K562 (cell line): ENCODE measurements around the gene TRIAP1. TPM values are rescaled to one million over a fixed set of nuclear protein-coding genes. Genes with fewer than 3 reads are reported as not detected.

Experiments used
- COPS2 ChIP-seq: fragments of 450-650 bp; conservative IDR thresholded peaks from 2 replicates; pipeline ENCODE4 v1.6.1; 2016; ENCODE audit warnings: mild to moderate bottlenecking, moderate library complexity
- EP300 ChIP-seq: IDR thresholded peaks from 2 replicates; pipeline ENCODE4 v1.6.1; 2012; ENCODE audit warnings: low read length, improper control_type of control experiment
- ESRRA ChIP-seq: fragments of 450-650 bp; IDR thresholded peaks from 2 replicates; pipeline ENCODE4 v1.6.1; 2014; ENCODE audit warnings: low read depth, mild to moderate bottlenecking, moderate library complexity, borderline replicate concordance
- GABPB1 ChIP-seq: sonication (generic); formaldehyde crosslinking; IDR thresholded peaks from 2 replicates; pipeline ENCODE4 v1.8.0; 2022; ENCODE audit warnings: mild to moderate bottlenecking, missing genetic modification reagents
- GTF2E2 ChIP-seq: fragments of 200-800 bp; sonication (Bioruptor generic); IDR thresholded peaks from 2 replicates; pipeline ENCODE4 v1.6.1; 2016; ENCODE audit warnings: missing genetic modification characterization, missing compliant biosample characterization
- NFE2 ChIP-seq: IDR thresholded peaks from 2 replicates; pipeline ENCODE4 v1.6.1; 2014; ENCODE audit warnings: antibody characterized with exemption, low read depth
- NR3C1 ChIP-seq: sonication (generic); formaldehyde crosslinking; IDR thresholded peaks from 2 replicates; pipeline ENCODE4 v1.8.1; 2022; ENCODE audit warnings: missing genetic modification reagents
- SPI1 ChIP-seq: IDR thresholded peaks from 2 replicates; pipeline ENCODE4 v1.6.1; 2011; ENCODE audit warnings: low read depth, low read length, control low read depth, borderline replicate concordance
- TAF15 ChIP-seq: fragments of 200-400 bp; formaldehyde crosslinking; IDR thresholded peaks from 2 replicates; pipeline ENCODE4 v1.6.1; 2017; ENCODE audit warnings: mild to moderate bottlenecking, low read depth, low read length, moderate library complexity
- TBP ChIP-seq: optimal IDR thresholded peaks from 2 replicates; pipeline ENCODE3; 2011; ENCODE audit warnings: low read depth, low read length, improper control_type of control experiment
- ZNF124 ChIP-seq: sonication (generic); formaldehyde crosslinking; IDR thresholded peaks from 2 replicates; pipeline ENCODE4 v1.8.1; 2022; ENCODE audit warnings: missing genetic modification reagents
- ZNF133 ChIP-seq: fragments of 250-450 bp; sonication (Bioruptor Pico); IDR thresholded peaks from 2 replicates; pipeline ENCODE4 v1.4.0; 2020; ENCODE audit warnings: mild to moderate bottlenecking
- ZNF764 ChIP-seq: fragments of 250-450 bp; sonication (Bioruptor Pico); IDR thresholded peaks from 2 replicates; pipeline ENCODE4 v1.4.0; 2020; ENCODE audit warnings: low read depth, mild to moderate bottlenecking, moderate library complexity
- polyA plus RNA-seq, 8 experiments: library from polyadenylated mRNA; depleted of rRNA in 4 of 8; stranded (reverse) in 5 of 8; unstranded in 3 of 8; fragments of >200 nt; fragmentation: Nextera tagmentation in 2 of 8; fragmentation: Illumina TruSeq in 1 of 8; extraction: Ambion mirVana in 2 of 8; extraction: Trizol in 1 of 8; gene quantifications; 2 replicates each; pipeline versions ENCODE4 v1.2.1 to v1.2.3, GENCODE V29; 2011 to 2014; ENCODE audit warnings: inconsistent platforms in 1 of 8, missing spikeins in 1 of 8
- total RNA-seq, 7 experiments: library from RNA; depleted of rRNA in 6 of 7; stranded (reverse); fragments of >200 nt in 6 of 7; fragmentation: Illumina TruSeq in 2 of 7; extraction: Trizol in 2 of 7; gene quantifications; 2 replicates each; pipeline versions ENCODE4 v1.2.1 to v1.2.3, GENCODE V29; 2011 to 2021; ENCODE audit warnings: low replicate concordance in 1 of 7
- TF ChIP-seq, protein P1 (sequence below): sonication (generic); formaldehyde crosslinking; IDR thresholded peaks from 2 replicates; pipeline ENCODE4 v1.8.1; 2023; ENCODE audit warnings: mild to moderate bottlenecking, missing genetic modification reagents
- TF ChIP-seq, protein P2 (sequence below): sonication (generic); formaldehyde crosslinking; IDR thresholded peaks from 2 replicates; pipeline ENCODE4 v1.8.0; 2023; ENCODE audit warnings: mild to moderate bottlenecking, missing genetic modification reagents
- TF ChIP-seq, protein P3 (sequence below): fragments of 250-450 bp; sonication (Bioruptor Pico); IDR thresholded peaks from 2 replicates; pipeline ENCODE4 v1.4.0; 2020
- TF ChIP-seq, protein P4 (sequence below): fragments of 200-400 bp; formaldehyde crosslinking; IDR thresholded peaks from 2 replicates; pipeline ENCODE4 v1.6.1; 2017; ENCODE audit warnings: mild to moderate bottlenecking, low read depth, low read length, moderate library complexity

The TRIAP1 gene
- total and polyA plus RNA-seq, 9 of the 15 experiments (the other 6 are each of a cell fraction or from before 2014, with no cell fraction given) = 37.3 to 354 (median 65.4) TPM

DNA sequence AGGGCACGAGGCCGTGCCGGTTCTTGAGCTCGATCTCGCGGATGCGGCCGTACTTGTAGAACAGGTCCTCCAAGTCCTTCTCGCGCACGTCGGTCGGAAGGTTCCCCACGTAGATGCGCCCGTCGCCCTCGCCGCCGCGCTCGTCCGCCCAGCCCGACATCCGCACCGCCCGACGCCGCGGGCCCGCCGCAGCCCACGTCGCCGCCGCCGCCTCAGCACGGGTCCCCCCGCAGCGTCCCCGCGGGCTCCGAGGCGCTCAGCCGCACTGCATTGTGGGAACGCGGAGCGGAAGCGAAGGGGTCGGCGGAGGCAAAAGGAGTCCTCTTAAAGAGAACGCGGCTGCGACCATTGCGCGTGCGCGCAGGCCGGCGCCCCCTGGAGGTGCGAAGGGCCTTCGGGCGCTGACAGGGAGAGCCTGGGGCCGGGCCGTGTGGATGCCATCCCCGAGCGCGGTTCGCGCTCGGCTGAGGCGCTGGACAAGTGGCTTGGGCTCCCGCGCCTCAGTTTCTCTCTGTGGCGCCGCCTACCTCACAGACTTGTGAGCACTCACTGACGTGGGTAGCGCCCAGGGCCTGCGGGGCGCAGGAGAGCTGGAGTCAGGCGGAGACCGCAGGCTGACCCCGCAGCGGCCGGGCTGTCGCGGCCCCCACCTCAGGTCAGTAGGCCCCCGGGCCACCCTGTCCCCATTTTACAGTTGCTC is 23.4 kb upstream of the TRIAP1 start, which contains the start of gene SRSF9 (continued):
- TF ChIP-seq, protein P1, sequence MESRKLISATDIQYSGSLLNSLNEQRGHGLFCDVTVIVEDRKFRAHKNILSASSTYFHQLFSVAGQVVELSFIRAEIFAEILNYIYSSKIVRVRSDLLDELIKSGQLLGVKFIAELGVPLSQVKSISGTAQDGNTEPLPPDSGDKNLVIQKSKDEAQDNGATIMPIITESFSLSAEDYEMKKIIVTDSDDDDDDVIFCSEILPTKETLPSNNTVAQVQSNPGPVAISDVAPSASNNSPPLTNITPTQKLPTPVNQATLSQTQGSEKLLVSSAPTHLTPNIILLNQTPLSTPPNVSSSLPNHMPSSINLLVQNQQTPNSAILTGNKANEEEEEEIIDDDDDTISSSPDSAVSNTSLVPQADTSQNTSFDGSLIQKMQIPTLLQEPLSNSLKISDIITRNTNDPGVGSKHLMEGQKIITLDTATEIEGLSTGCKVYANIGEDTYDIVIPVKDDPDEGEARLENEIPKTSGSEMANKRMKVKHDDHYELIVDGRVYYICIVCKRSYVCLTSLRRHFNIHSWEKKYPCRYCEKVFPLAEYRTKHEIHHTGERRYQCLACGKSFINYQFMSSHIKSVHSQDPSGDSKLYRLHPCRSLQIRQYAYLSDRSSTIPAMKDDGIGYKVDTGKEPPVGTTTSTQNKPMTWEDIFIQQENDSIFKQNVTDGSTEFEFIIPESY (CRISPR knock-in tag) = peak; percentile 68
- TF ChIP-seq, protein P2, sequence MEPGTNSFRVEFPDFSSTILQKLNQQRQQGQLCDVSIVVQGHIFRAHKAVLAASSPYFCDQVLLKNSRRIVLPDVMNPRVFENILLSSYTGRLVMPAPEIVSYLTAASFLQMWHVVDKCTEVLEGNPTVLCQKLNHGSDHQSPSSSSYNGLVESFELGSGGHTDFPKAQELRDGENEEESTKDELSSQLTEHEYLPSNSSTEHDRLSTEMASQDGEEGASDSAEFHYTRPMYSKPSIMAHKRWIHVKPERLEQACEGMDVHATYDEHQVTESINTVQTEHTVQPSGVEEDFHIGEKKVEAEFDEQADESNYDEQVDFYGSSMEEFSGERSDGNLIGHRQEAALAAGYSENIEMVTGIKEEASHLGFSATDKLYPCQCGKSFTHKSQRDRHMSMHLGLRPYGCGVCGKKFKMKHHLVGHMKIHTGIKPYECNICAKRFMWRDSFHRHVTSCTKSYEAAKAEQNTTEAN = no peak
- TF ChIP-seq ZNF764 (CRISPR knock-in tag) (peak; percentile 41; the same call in 1 of the 2 replicates), ESRRA (peak; percentile 73), EP300 (no peak), ZNF133 (CRISPR knock-in tag) (0 out of 2 replicates have a peak, but pooled peaks have one; percentile 12), ZNF124 (CRISPR knock-in tag) (no peak), COPS2 (no peak), NFE2 (no peak), NR3C1 (CRISPR knock-in tag) (no peak), GABPB1 (peak; percentile 72), SPI1 (0 out of 2 replicates have a peak, but pooled peaks have one; percentile 47), TAF15 (no peak), GTF2E2 (tag) (no peak), TBP (peak; percentile 71)
- TF ChIP-seq, protein P3, sequence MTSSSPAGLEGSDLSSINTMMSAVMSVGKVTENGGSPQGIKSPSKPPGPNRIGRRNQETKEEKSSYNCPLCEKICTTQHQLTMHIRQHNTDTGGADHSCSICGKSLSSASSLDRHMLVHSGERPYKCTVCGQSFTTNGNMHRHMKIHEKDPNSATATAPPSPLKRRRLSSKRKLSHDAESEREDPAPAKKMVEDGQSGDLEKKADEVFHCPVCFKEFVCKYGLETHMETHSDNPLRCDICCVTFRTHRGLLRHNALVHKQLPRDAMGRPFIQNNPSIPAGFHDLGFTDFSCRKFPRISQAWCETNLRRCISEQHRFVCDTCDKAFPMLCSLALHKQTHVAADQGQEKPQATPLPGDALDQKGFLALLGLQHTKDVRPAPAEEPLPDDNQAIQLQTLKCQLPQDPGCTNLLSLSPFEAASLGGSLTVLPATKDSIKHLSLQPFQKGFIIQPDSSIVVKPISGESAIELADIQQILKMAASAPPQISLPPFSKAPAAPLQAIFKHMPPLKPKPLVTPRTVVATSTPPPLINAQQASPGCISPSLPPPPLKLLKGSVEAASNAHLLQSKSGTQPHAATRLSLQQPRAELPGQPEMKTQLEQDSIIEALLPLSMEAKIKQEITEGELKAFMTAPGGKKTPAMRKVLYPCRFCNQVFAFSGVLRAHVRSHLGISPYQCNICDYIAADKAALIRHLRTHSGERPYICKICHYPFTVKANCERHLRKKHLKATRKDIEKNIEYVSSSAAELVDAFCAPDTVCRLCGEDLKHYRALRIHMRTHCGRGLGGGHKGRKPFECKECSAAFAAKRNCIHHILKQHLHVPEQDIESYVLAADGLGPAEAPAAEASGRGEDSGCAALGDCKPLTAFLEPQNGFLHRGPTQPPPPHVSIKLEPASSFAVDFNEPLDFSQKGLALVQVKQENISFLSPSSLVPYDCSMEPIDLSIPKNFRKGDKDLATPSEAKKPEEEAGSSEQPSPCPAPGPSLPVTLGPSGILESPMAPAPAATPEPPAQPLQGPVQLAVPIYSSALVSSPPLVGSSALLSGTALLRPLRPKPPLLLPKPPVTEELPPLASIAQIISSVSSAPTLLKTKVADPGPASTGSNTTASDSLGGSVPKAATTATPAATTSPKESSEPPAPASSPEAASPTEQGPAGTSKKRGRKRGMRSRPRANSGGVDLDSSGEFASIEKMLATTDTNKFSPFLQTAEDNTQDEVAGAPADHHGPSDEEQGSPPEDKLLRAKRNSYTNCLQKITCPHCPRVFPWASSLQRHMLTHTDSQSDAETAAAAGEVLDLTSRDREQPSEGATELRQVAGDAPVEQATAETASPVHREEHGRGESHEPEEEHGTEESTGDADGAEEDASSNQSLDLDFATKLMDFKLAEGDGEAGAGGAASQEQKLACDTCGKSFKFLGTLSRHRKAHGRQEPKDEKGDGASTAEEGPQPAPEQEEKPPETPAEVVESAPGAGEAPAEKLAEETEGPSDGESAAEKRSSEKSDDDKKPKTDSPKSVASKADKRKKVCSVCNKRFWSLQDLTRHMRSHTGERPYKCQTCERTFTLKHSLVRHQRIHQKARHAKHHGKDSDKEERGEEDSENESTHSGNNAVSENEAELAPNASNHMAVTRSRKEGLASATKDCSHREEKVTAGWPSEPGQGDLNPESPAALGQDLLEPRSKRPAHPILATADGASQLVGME (CRISPR knock-in tag) = 0 out of 2 replicates have a peak, but pooled peaks have one; percentile 62
- TF ChIP-seq, protein P4, sequence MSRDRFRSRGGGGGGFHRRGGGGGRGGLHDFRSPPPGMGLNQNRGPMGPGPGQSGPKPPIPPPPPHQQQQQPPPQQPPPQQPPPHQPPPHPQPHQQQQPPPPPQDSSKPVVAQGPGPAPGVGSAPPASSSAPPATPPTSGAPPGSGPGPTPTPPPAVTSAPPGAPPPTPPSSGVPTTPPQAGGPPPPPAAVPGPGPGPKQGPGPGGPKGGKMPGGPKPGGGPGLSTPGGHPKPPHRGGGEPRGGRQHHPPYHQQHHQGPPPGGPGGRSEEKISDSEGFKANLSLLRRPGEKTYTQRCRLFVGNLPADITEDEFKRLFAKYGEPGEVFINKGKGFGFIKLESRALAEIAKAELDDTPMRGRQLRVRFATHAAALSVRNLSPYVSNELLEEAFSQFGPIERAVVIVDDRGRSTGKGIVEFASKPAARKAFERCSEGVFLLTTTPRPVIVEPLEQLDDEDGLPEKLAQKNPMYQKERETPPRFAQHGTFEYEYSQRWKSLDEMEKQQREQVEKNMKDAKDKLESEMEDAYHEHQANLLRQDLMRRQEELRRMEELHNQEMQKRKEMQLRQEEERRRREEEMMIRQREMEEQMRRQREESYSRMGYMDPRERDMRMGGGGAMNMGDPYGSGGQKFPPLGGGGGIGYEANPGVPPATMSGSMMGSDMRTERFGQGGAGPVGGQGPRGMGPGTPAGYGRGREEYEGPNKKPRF = no peak
